HepG2 (cell line): ENCODE results near the gene IMP3. TPM values are rescaled to one million over a fixed set of nuclear protein-coding genes. Genes with fewer than 3 reads are reported as not detected.
A peak's percentile ranks its signal among the peaks of the same experiment; 100 is the strongest.

Source experiments
- CBFB ChIP-seq: sonication (generic); formaldehyde crosslinking; IDR thresholded peaks from 2 replicates; pipeline ENCODE4 v1.4.0; 2020; ENCODE audit warnings: missing genetic modification reagents
- CHCHD3 ChIP-seq: sonication (generic); formaldehyde crosslinking; IDR thresholded peaks from 2 replicates; pipeline ENCODE4 v1.8.0; 2022; ENCODE audit warnings: mild to moderate bottlenecking, missing genetic modification reagents, moderate library complexity
- ELF4 ChIP-seq: sonication (generic); formaldehyde crosslinking; IDR thresholded peaks from 2 replicates; pipeline ENCODE4 v1.5.0; 2020; ENCODE audit warnings: missing genetic modification reagents, mild to moderate bottlenecking, moderate library complexity, borderline replicate concordance
- KDM6A ChIP-seq: IDR thresholded peaks from 2 replicates; pipeline ENCODE4 v1.6.1; 2016; ENCODE audit warnings: low read depth
- NONO ChIP-seq, 2 experiments: fragments of 450-650 bp in 1 of 2; sonication (generic) in 1 of 2; formaldehyde crosslinking in 1 of 2; IDR thresholded peaks in 1 of 2; conservative IDR thresholded peaks in 1 of 2; 2 replicates each; pipeline versions ENCODE4 v1.6.1 to v1.8.0; 2017 to 2022; ENCODE audit warnings: mild to moderate bottlenecking in 1 of 2, missing genetic modification reagents in 1 of 2, moderate library complexity in 1 of 2
- RFX5 ChIP-seq: IDR thresholded peaks from 2 replicates; pipeline ENCODE4 v1.6.1; 2011; ENCODE audit warnings: low read depth, low read length, improper control_type of control experiment
- SP1 ChIP-seq, 2 experiments: fragments of 450-650 bp in 1 of 2; sonication (generic) in 1 of 2; formaldehyde crosslinking in 1 of 2; IDR thresholded peaks; 2 replicates each; pipeline versions ENCODE4 v1.4.0 to v1.6.1; 2016 to 2020; ENCODE audit warnings: missing genetic modification reagents in 1 of 2
- TAF15 ChIP-seq: fragments of 200-400 bp; formaldehyde crosslinking; IDR thresholded peaks from one replicate; pipeline ENCODE4 v1.6.1; 2018; ENCODE audit warnings: mild to moderate bottlenecking, low read depth, low read length; ENCODE audit not compliant: poor library complexity, severe bottlenecking
- TBX3 ChIP-seq: fragments of 450-650 bp; IDR thresholded peaks from 2 replicates; pipeline ENCODE4 v1.6.1; 2017; ENCODE audit warnings: antibody characterized with exemption, mild to moderate bottlenecking, inconsistent platforms, borderline replicate concordance
- ZBTB20 ChIP-seq: sonication (generic); formaldehyde crosslinking; IDR thresholded peaks from 2 replicates; pipeline ENCODE4 v1.8.1; 2023; ENCODE audit warnings: missing genetic modification reagents, low read depth, mild to moderate bottlenecking, borderline replicate concordance
- ZNF558 ChIP-seq: sonication (generic); formaldehyde crosslinking; IDR thresholded peaks from 2 replicates; pipeline ENCODE4 v1.9.0; 2022; ENCODE audit warnings: mild to moderate bottlenecking, missing genetic modification reagents, borderline replicate concordance
- ZSCAN30 ChIP-seq: sonication (generic); formaldehyde crosslinking; IDR thresholded peaks from 2 replicates; pipeline ENCODE4 v1.5.0; 2020; ENCODE audit warnings: mild to moderate bottlenecking, missing genetic modification reagents
- ZSCAN9 ChIP-seq: IDR thresholded peaks from 2 replicates; pipeline ENCODE4 v1.6.1; 2016; ENCODE audit warnings: borderline replicate concordance
- polyA plus RNA-seq, 8 experiments: library from polyadenylated mRNA; depleted of rRNA in 3 of 8; stranded (reverse) in 7 of 8; unstranded in 1 of 8; fragments of >200 nt; fragmentation: Illumina TruSeq in 4 of 8; extraction: Trizol in 4 of 8; gene quantifications; 2 replicates each; pipeline versions ENCODE4 v1.2.1 to v1.2.3, GENCODE V29; 2011 to 2016; ENCODE audit warnings: low read depth in 4 of 8, missing spikeins in 1 of 8, mixed read lengths in 1 of 8; ENCODE audit not compliant: insufficient read depth in 1 of 8
- total RNA-seq, 5 experiments: library from RNA; depleted of rRNA; stranded (reverse); fragments of >200 nt; fragmentation: Illumina TruSeq; extraction: Trizol; gene quantifications; 2 replicates each; pipeline ENCODE4 v1.2.3, GENCODE V29; 2016; ENCODE audit warnings: low read depth in 1 of 5
- TF ChIP-seq, protein P1 (sequence below): sonication (generic); formaldehyde crosslinking; IDR thresholded peaks from 2 replicates; pipeline ENCODE4 v1.5.1; 2020; ENCODE audit warnings: mild to moderate bottlenecking, missing genetic modification reagents, moderate library complexity
- TF ChIP-seq, protein P2 (sequence below): sonication (generic); formaldehyde crosslinking; IDR thresholded peaks from 2 replicates; pipeline ENCODE4 v1.4.0; 2020; ENCODE audit warnings: missing genetic modification reagents
- TF ChIP-seq, protein P3 (sequence below): sonication (generic); formaldehyde crosslinking; IDR thresholded peaks from 2 replicates; pipeline ENCODE4 v1.4.0; 2020; ENCODE audit warnings: mild to moderate bottlenecking, missing genetic modification reagents, borderline replicate concordance

The IMP3 gene
- total and polyA plus RNA-seq, 2 of the 13 experiments (the other 11 are each of a cell fraction or from before 2014, with no cell fraction given): 38.3 to 143 TPM

DNA sequence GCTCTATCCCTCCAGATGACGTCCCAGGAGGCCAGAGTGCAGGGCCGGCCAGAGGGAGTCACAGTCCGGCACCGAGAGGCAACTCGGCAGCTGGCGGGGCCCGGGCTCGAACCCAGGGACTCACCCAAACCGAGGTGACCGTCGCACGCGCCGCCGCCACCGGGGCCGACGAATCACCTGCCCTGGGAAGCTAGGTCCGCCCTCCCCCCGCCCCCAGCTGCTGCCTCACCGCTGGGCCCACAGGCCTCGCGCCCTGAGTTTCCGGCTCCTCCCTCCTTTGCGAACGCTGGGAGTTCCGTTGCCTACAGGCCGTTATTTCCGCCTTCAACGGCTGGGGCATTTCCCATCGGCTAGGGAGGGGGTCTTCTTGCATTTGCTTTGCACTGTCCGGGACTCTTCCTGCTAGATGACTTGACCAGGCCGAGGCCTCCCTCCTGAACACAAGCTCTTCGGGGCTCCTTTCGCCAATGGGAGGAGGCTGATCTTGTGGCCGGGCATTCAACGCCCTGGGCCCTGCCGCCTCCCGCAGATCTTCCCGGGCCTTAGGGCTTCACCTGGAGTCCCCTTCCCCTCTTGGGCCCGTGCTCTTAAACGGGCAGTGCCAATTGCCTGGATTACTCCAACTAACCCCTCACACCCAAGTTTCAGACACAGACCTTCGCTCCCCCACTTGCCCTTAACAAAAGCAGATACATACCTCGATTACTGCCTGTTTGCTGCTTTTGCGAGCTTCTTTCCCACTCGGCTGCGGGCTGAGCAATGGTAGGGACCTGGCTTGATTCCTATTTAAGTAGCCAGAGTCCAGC lies 14.3 kb downstream of the IMP3 start, which contains the start of gene SNUPN (continued):
- TF ChIP-seq, protein P1, sequence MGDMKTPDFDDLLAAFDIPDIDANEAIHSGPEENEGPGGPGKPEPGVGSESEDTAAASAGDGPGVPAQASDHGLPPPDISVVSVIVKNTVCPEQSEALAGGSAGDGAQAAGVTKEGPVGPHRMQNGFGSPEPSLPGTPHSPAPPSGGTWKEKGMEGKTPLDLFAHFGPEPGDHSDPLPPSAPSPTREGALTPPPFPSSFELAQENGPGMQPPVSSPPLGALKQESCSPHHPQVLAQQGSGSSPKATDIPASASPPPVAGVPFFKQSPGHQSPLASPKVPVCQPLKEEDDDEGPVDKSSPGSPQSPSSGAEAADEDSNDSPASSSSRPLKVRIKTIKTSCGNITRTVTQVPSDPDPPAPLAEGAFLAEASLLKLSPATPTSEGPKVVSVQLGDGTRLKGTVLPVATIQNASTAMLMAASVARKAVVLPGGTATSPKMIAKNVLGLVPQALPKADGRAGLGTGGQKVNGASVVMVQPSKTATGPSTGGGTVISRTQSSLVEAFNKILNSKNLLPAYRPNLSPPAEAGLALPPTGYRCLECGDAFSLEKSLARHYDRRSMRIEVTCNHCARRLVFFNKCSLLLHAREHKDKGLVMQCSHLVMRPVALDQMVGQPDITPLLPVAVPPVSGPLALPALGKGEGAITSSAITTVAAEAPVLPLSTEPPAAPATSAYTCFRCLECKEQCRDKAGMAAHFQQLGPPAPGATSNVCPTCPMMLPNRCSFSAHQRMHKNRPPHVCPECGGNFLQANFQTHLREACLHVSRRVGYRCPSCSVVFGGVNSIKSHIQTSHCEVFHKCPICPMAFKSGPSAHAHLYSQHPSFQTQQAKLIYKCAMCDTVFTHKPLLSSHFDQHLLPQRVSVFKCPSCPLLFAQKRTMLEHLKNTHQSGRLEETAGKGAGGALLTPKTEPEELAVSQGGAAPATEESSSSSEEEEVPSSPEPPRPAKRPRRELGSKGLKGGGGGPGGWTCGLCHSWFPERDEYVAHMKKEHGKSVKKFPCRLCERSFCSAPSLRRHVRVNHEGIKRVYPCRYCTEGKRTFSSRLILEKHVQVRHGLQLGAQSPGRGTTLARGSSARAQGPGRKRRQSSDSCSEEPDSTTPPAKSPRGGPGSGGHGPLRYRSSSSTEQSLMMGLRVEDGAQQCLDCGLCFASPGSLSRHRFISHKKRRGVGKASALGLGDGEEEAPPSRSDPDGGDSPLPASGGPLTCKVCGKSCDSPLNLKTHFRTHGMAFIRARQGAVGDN: peak; percentile 87
- TF ChIP-seq CHCHD3 (CRISPR knock-in tag) (no peak), KDM6A (peak; percentile 40; the same call in 1 of the 2 replicates), ELF4 (CRISPR knock-in tag) (no peak), SP1 (IDR thresholded peaks at IDR 0.05) (no peak), SP1 (CRISPR knock-in tag; IDR thresholded peaks at IDR 0.05) (peak; percentile 74), ZSCAN9 (CRISPR knock-in tag) (peak; percentile 30; the same call in 1 of the 2 replicates), TAF15 (no peak), NONO (IDR thresholded peaks at IDR 0.05) (no peak), NONO (CRISPR knock-in tag; conservative IDR thresholded peaks at IDR 0.05) (peak; percentile 83), ZBTB20 (CRISPR knock-in tag) (peak; percentile 40; the same call in 1 of the 2 replicates), CBFB (peak; percentile 70; the same call in 1 of the 2 replicates), ZSCAN30 (CRISPR knock-in tag) (no peak), TBX3 (peak; percentile 67), ZNF558 (CRISPR knock-in tag) (0 out of 2 replicates have a peak, but pooled peaks have one; percentile 40), RFX5 (no peak)
- TF ChIP-seq, protein P2, sequence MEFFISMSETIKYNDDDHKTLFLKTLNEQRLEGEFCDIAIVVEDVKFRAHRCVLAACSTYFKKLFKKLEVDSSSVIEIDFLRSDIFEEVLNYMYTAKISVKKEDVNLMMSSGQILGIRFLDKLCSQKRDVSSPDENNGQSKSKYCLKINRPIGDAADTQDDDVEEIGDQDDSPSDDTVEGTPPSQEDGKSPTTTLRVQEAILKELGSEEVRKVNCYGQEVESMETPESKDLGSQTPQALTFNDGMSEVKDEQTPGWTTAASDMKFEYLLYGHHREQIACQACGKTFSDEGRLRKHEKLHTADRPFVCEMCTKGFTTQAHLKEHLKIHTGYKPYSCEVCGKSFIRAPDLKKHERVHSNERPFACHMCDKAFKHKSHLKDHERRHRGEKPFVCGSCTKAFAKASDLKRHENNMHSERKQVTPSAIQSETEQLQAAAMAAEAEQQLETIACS (CRISPR knock-in tag): 0 out of 2 replicates have a peak, but pooled peaks have one; percentile 5
- TF ChIP-seq, protein P3, sequence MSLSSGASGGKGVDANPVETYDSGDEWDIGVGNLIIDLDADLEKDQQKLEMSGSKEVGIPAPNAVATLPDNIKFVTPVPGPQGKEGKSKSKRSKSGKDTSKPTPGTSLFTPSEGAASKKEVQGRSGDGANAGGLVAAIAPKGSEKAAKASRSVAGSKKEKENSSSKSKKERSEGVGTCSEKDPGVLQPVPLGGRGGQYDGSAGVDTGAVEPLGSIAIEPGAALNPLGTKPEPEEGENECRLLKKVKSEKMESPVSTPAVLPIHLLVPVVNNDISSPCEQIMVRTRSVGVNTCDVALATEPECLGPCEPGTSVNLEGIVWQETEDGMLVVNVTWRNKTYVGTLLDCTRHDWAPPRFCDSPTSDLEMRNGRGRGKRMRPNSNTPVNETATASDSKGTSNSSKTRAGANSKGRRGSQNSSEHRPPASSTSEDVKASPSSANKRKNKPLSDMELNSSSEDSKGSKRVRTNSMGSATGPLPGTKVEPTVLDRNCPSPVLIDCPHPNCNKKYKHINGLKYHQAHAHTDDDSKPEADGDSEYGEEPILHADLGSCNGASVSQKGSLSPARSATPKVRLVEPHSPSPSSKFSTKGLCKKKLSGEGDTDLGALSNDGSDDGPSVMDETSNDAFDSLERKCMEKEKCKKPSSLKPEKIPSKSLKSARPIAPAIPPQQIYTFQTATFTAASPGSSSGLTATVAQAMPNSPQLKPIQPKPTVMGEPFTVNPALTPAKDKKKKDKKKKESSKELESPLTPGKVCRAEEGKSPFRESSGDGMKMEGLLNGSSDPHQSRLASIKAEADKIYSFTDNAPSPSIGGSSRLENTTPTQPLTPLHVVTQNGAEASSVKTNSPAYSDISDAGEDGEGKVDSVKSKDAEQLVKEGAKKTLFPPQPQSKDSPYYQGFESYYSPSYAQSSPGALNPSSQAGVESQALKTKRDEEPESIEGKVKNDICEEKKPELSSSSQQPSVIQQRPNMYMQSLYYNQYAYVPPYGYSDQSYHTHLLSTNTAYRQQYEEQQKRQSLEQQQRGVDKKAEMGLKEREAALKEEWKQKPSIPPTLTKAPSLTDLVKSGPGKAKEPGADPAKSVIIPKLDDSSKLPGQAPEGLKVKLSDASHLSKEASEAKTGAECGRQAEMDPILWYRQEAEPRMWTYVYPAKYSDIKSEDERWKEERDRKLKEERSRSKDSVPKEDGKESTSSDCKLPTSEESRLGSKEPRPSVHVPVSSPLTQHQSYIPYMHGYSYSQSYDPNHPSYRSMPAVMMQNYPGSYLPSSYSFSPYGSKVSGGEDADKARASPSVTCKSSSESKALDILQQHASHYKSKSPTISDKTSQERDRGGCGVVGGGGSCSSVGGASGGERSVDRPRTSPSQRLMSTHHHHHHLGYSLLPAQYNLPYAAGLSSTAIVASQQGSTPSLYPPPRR (CRISPR knock-in tag): peak; percentile 56
